ENCODE results near the gene ACTR3C. TPM values are rescaled to one million over a fixed set of nuclear protein-coding genes. Genes with fewer than 3 reads are reported as not detected.

Gene ACTR3C
- total and polyA plus RNA-seq, 2 experiments from 2014 or later = 1.5 to 3.5 TPM

GRCh38 chr7:150365673-150366398 is 42.5 kb upstream of the ACTR3C start (continued):
- TF ChIP-seq ZNF462 (CRISPR knock-in tag; IDR thresholded peaks at IDR 0.05) = no peak
- no peak for TF ChIP-seq ZNF114 (CRISPR knock-in tag; IDR thresholded peaks at IDR 0.05)
- TF ChIP-seq POLR2AphosphoS5 (IDR thresholded peaks at IDR 0.05; ENCODE audit: low read depth) = no peak

- no peak overlapping the region for H3K27ac Mint-ChIP-seq
- Histone ChIP-seq H3K4me1 (ENCODE audit: insufficient read depth) (peaks cover 67% of the 10 kb centered on the region), H3K4me2 (no peak overlapping the region), H4K20me1 (replicated peaks; ENCODE audit: insufficient read depth) (no peaks in the 10 kb centered on the region), H3K9me2 (ENCODE audit: insufficient read depth) (no peaks in the 10 kb centered on the region), H3F3A (replicated peaks; ENCODE audit: low read depth) (peaks cover 14% of the 10 kb centered on the region), H3K79me2 (replicated peaks; ENCODE audit: insufficient read depth) (peaks cover 19% of the 10 kb centered on the region), H3K36me3 (ENCODE audit: insufficient read depth) (no peaks in the 10 kb centered on the region), H3K4me3 (no peak overlapping the region), H2AFZ (no peak overlapping the region), H3K27ac (ENCODE audit: low read depth) (no peak overlapping the region), H3K27me3 (ENCODE audit: insufficient read depth) (no peaks in the 10 kb centered on the region)
- peaks cover 59% of the 10 kb centered on the region for H3K4me1 Mint-ChIP-seq
- H3K4me3 Mint-ChIP-seq = no peak overlapping the region
- no peaks in the 10 kb centered on the region for H3K9me3 Mint-ChIP-seq
- peaks cover 12% of the 10 kb centered on the region for H3K36me3 Mint-ChIP-seq (ENCODE audit: low read depth)
- peaks cover 13% of the 10 kb centered on the region for H3K27me3 Mint-ChIP-seq (ENCODE audit: insufficient read depth, low read depth, poor library complexity)
- ATAC-seq (no peak), DNase-seq (ENCODE audit: low spot score) (no peak)
- TF ChIP-seq JUNB (IDR thresholded peaks at IDR 0.05; ENCODE audit: unreplicated experiment) (no peak), ZNF462 (CRISPR knock-in tag; IDR thresholded peaks at IDR 0.05) (no peak), NANOG (IDR thresholded peaks at IDR 0.05; ENCODE audit: borderline replicate concordance) (no peak)
Measured at GRCh38 chr7:150365194-150365593, 41.8 kb upstream of the ACTR3C start.
